Activated T-cell treated with anti-CD3 and anti-CD28 coated beads, Interleukin-2, amount 50 U/mL, for 72 hours (primary cell): ENCODE measurements around the gene COX17. TPM values are rescaled to one million over a fixed set of nuclear protein-coding genes. Genes with fewer than 3 reads are reported as not detected.
A peak's percentile ranks its signal among the peaks of the same experiment; 100 is the strongest.

Experiments
- ATAC-seq, 2 donors: fragments of 150-1000 bp; cut with Tn5 transposase; replicated peaks in 1 of 2; 2 replicates each; pipeline ENCODE4 v1.10.0; 2021; ENCODE audit warnings: moderate library complexity in 2 of 2, mild to moderate bottlenecking in 1 of 2
- DNase-seq, 2 donors: peaks; one replicate each; pipeline ENCODE4 v3.0.0; 2021 to 2022; ENCODE audit warnings: mixed read lengths in 1 of 2
- H3K27ac Mint-ChIP-seq: one replicate; pipeline ENCODE4 v1.8.0; 2022; ENCODE audit warnings: mild to moderate bottlenecking, moderate library complexity, mixed read lengths
- H3K27me3 Mint-ChIP-seq: one replicate; pipeline ENCODE4 v1.8.0; 2022; ENCODE audit warnings: low read depth, mixed read lengths
- H3K36me3 Mint-ChIP-seq, 2 donors: one replicate each; pipeline ENCODE4 v1.8.0; 2022; ENCODE audit warnings: mixed read lengths in 2 of 2, mild to moderate bottlenecking in 1 of 2; ENCODE audit not compliant: insufficient read depth in 2 of 2
- H3K4me1 Mint-ChIP-seq: one replicate; pipeline ENCODE4 v1.8.0; 2022; ENCODE audit warnings: low read depth, mixed read lengths
- H3K4me3 Mint-ChIP-seq, 2 donors: one replicate each; pipeline ENCODE4 v1.8.0; 2022; ENCODE audit warnings: mild to moderate bottlenecking in 2 of 2, mixed read lengths in 2 of 2, moderate library complexity in 2 of 2
- H3K9me3 Mint-ChIP-seq, 2 donors: one replicate each; pipeline ENCODE4 v1.8.0; 2022; ENCODE audit warnings: mixed read lengths in 2 of 2
- total RNA-seq, 2 donors: library from RNA; stranded (reverse); gene quantifications; one replicate each; pipeline ENCODE4 v1.2.3, GENCODE V29; 2022

Gene COX17
- total RNA-seq, 2 donors from 2014 or later: 58.5 to 63.9 TPM

DNA sequence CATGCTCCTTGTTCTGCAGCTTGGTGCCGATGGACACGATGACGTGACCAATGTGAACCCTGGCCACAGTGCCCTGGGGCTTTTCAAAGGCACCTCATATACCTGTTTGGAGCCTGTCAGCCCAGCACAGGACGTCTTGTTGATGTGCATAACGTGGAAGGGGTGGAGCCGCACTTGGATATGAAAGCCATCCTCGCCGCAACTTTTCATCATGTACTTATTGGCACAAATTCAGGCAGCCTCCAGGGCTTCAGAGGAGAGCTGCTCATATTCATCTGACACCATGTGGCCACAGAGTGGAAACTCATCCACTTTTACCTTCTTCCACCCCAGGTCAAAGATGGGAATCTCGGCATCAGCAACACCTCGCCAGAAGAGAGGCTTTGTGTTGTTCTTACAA, 41.5 kb downstream of the COX17 start:
- Mint-ChIP-seq H3K27me3 (peaks cover 4% of the 10 kb centered on the region), H3K36me3 (peaks cover 7 to 11% of the 10 kb centered on the region in 2 donors), H3K4me3 (no peak overlapping the region), H3K27ac (no peak overlapping the region), H3K9me3 (peaks cover 4 to 5% of the 10 kb centered on the region in 2 donors), H3K4me1 (peaks cover 34% of the 10 kb centered on the region)
- DNase-seq (no peak), ATAC-seq (no peak)

- Mint-ChIP-seq H3K4me3 (no peak overlapping the region), H3K9me3 (peaks cover 1% of the 10 kb centered on the region in 2 donors), H3K36me3 (peaks cover 1 to 5% of the 10 kb centered on the region in 2 donors), H3K4me1 (peaks cover 36% of the 10 kb centered on the region), H3K27me3 (peaks cover 22% of the 10 kb centered on the region), H3K27ac (no peak overlapping the region)
- no peak for ATAC-seq
- no peak for DNase-seq
Measured at GRCh38 chr3:119632829-119633228, 44.4 kb downstream of the COX17 start.

- DNase-seq (no peak), ATAC-seq (no peak)
- no peak overlapping the region for H3K4me3 Mint-ChIP-seq
- H3K27me3 Mint-ChIP-seq: peaks cover 22% of the 10 kb centered on the region
- peaks cover 0 to 3% of the 10 kb centered on the region in 2 donors for H3K36me3 Mint-ChIP-seq
- peaks cover 38% of the 10 kb centered on the region for H3K4me1 Mint-ChIP-seq
- no peak overlapping the region for H3K27ac Mint-ChIP-seq
- H3K9me3 Mint-ChIP-seq: no peaks in the 10 kb centered on the region
Measured at GRCh38 chr3:119632216-119632615, 45.0 kb downstream of the COX17 start.

GRCh38 chr3:119631516-119631915, 45.7 kb downstream of the COX17 start:
- Mint-ChIP-seq H3K9me3 (no peaks in the 10 kb centered on the region), H3K4me1 (peaks cover 45% of the 10 kb centered on the region), H3K36me3 (peaks cover 0 to 1% of the 10 kb centered on the region in 2 donors), H3K27ac (no peak overlapping the region), H3K4me3 (no peak overlapping the region), H3K27me3 (peaks cover 22% of the 10 kb centered on the region)
- DNase-seq (no peak), ATAC-seq (no peak)

GRCh38 chr3:119630880-119631329, 46.3 kb downstream of the COX17 start:
- Mint-ChIP-seq H3K4me1 (peaks cover 49% of the 10 kb centered on the region), H3K27me3 (peaks cover 28% of the 10 kb centered on the region), H3K36me3 (peaks cover 0 to 1% of the 10 kb centered on the region in 2 donors), H3K4me3 (peak overlapping the region; percentile 14 to 43), H3K27ac (no peak overlapping the region), H3K9me3 (no peaks in the 10 kb centered on the region)
- DNase-seq (no peak), ATAC-seq (no peak)

- H3K4me1 Mint-ChIP-seq: peaks cover 49% of the 10 kb centered on the region
- ATAC-seq: no peak
Measured at GRCh38 chr3:119630128-119630879, 46.9 kb downstream of the COX17 start.

GRCh38 chr3:119628816-119629445, 48.3 kb downstream of the COX17 start:
- peak in 1 of 2 donors; percentile 12 for DNase-seq
- peak; percentile 41 to 50 for ATAC-seq
- peak overlapping the region; percentile 22 for H3K27ac Mint-ChIP-seq
- H3K36me3 Mint-ChIP-seq: peaks cover 0 to 1% of the 10 kb centered on the region in 2 donors
- H3K9me3 Mint-ChIP-seq: no peaks in the 10 kb centered on the region
- H3K27me3 Mint-ChIP-seq: peaks cover 37% of the 10 kb centered on the region
- H3K4me3 Mint-ChIP-seq: peak overlapping the region; percentile 62 to 83
- peaks cover 49% of the 10 kb centered on the region for H3K4me1 Mint-ChIP-seq

More at GRCh38 chr3:119630128-119630879, 46.9 kb downstream of the COX17 start:
- Mint-ChIP-seq H3K9me3 (no peaks in the 10 kb centered on the region), H3K4me3 (peak overlapping the region in 1 of 2 donors; percentile 34), H3K27ac (no peak overlapping the region), H3K27me3 (peaks cover 34% of the 10 kb centered on the region), H3K36me3 (peaks cover 0 to 1% of the 10 kb centered on the region in 2 donors)
- no peak for DNase-seq

- Mint-ChIP-seq H3K36me3 (peaks cover 0 to 1% of the 10 kb centered on the region in 2 donors), H3K4me3 (peak overlapping the region; percentile 62 to 83), H3K27ac (peak overlapping the region; percentile 74), H3K9me3 (no peaks in the 10 kb centered on the region), H3K27me3 (peaks cover 37% of the 10 kb centered on the region), H3K4me1 (peaks cover 49% of the 10 kb centered on the region)
- ATAC-seq (peak; percentile 92 to 97), DNase-seq (peak; percentile 72 to 82)
Measured at GRCh38 chr3:119628390-119628789, 48.8 kb downstream of the COX17 start.

GRCh38 chr3:119627461-119627860, 49.7 kb downstream of the COX17 start:
- Mint-ChIP-seq H3K36me3 (peaks cover 0 to 1% of the 10 kb centered on the region in 2 donors), H3K27me3 (peaks cover 37% of the 10 kb centered on the region), H3K9me3 (no peaks in the 10 kb centered on the region), H3K27ac (peak overlapping the region; percentile 62), H3K4me3 (peak overlapping the region; percentile 62 to 83), H3K4me1 (peaks cover 49% of the 10 kb centered on the region)
- peak; percentile 36 to 46 for DNase-seq
- peak in 1 of 2 donors; percentile 34 for ATAC-seq

DNA sequence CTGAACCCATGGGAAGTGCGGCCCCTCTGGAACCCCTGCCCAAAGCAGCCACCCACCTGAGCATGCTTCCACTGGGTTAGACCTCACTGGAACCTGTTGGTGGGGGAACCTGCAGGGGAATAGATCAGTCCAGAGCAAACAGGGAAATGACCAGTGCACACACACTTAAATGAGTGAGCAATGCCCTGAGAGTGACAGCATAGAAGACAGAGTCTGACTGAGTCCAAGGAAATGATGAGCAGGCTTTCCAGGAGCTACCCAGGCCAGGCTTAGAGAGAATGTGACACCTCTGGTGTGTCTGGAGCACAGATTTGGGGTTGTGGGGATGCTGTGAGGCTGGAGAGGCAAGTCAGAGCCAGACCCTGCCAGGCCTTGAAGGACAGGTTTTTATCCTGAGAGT, 51.0 kb downstream of the COX17 start:
- H3K27ac Mint-ChIP-seq: no peak overlapping the region
- H3K9me3 Mint-ChIP-seq: no peaks in the 10 kb centered on the region
- ATAC-seq (no peak), DNase-seq (no peak)
- peaks cover 37% of the 10 kb centered on the region for H3K27me3 Mint-ChIP-seq
- peaks cover 0 to 1% of the 10 kb centered on the region in 2 donors for H3K36me3 Mint-ChIP-seq
- H3K4me1 Mint-ChIP-seq: peaks cover 49% of the 10 kb centered on the region
- H3K4me3 Mint-ChIP-seq: peak overlapping the region in 1 of 2 donors; percentile 52

GRCh38 chr3:119625451-119626153, 51.6 kb downstream of the COX17 start:
- Mint-ChIP-seq H3K27ac (no peak overlapping the region), H3K27me3 (peaks cover 32% of the 10 kb centered on the region), H3K4me3 (no peak overlapping the region), H3K36me3 (peaks cover 0 to 1% of the 10 kb centered on the region in 2 donors), H3K9me3 (no peaks in the 10 kb centered on the region), H3K4me1 (peaks cover 43% of the 10 kb centered on the region)
- no peak for DNase-seq
- no peak for ATAC-seq

- peaks cover 31% of the 10 kb centered on the region for H3K4me1 Mint-ChIP-seq
- no peak for ATAC-seq
- peaks cover 0 to 1% of the 10 kb centered on the region in 2 donors for H3K36me3 Mint-ChIP-seq
- DNase-seq: no peak
- H3K27ac Mint-ChIP-seq: no peak overlapping the region
- H3K4me3 Mint-ChIP-seq: no peak overlapping the region
- no peaks in the 10 kb centered on the region for H3K9me3 Mint-ChIP-seq
- peaks cover 31% of the 10 kb centered on the region for H3K27me3 Mint-ChIP-seq
Measured at GRCh38 chr3:119624002-119624720, 53.0 kb downstream of the COX17 start.
